ENCODE results near the gene CDYL2. TPM values are rescaled to one million over a fixed set of nuclear protein-coding genes. Genes with fewer than 3 reads are reported as not detected.

The CDYL2 gene
- total and polyA plus RNA-seq, 2 donors (not counting 3 experiments of a cell fraction or from before 2014, with no cell fraction given) = 7.1 to 71.3 TPM

- Histone ChIP-seq H3K4me1 (ENCODE audit: control insufficient read depth, extremely low read depth, insufficient read depth, low read length) (no peaks in the 10 kb centered on the region), H3K4me3 (replicated peaks in 1 of 3; ENCODE audit: insufficient read depth in 1 of 3, low read depth in 1 of 3, low read length in 3 of 3) (no peak overlapping the region), H3K9me1 (replicated peaks; ENCODE audit: control insufficient read depth, extremely low read depth, insufficient read depth, low read length) (no peaks in the 10 kb centered on the region), H4K20me1 (replicated peaks; ENCODE audit: control insufficient read depth, extremely low read depth, insufficient read depth, low read length) (peaks cover 10% of the 10 kb centered on the region), H3K4me2 (ENCODE audit: insufficient read depth, low read length) (no peak overlapping the region), H3K36me3 (ENCODE audit: control insufficient read depth in 2 of 2, extremely low read depth in 1 of 2, insufficient read depth in 2 of 2, low read length in 2 of 2) (no peaks in the 10 kb centered on the region), H3K79me2 (ENCODE audit: control insufficient read depth, insufficient read depth, low read length) (peaks cover 88% of the 10 kb centered on the region), H3K9me3 (replicated peaks; ENCODE audit: control insufficient read depth, insufficient read depth, low read length) (no peaks in the 10 kb centered on the region), H3K27ac (ENCODE audit: insufficient read depth, low read depth, low read length) (no peak overlapping the region), H3K9ac (replicated peaks; ENCODE audit: extremely low read depth, insufficient read depth, low read length) (no peak overlapping the region), H3K27me3 (ENCODE audit: control insufficient read depth in 2 of 2, insufficient read depth in 2 of 2, low read length in 2 of 2) (no peaks in the 10 kb centered on the region), H2AFZ (ENCODE audit: low read depth, low read length) (no peak overlapping the region)
- POLR2A ChIA-PET = no interaction called here
- intact Hi-C loops (cut with micrococcal nuclease) = no loop called here
- DNase-seq (ENCODE audit: low read depth, low spot score) (no peak), FAIRE-seq (no peak)
- CTCF ChIA-PET = interaction anchor here (0.7 kb wide), 1 partner anchor 82 kb away, joined by 3 read pairs; no protein-coding TSS in a partner anchor
- BruUV-seq (replicated peaks) = no TSS peak
- dilution Hi-C loops (cut with MboI; ENCODE audit: extremely low pct_ligation_motif_present, low sequenced_read_pairs) = no loop called here
- TF ChIP-seq POLR2A (IDR thresholded peaks at IDR 0.05; ENCODE audit: low read depth, low read length) (no peak), EZH2 (IDR thresholded peaks at IDR 0.05; ENCODE audit: borderline replicate concordance, low read depth, low read length, severe bottlenecking) (no peak), GATA2 (IDR thresholded peaks at IDR 0.05; ENCODE audit: insufficient read depth, insufficient read length, low read depth, low read length) (no peak), POLR2AphosphoS5 (IDR thresholded peaks at IDR 0.05; ENCODE audit: insufficient read depth, low read depth, low read length) (no peak), FOS (IDR thresholded peaks at IDR 0.05; ENCODE audit: borderline replicate concordance, insufficient read depth, low read length) (no peak), MAX (IDR thresholded peaks at IDR 0.05; ENCODE audit: insufficient read depth, insufficient read length) (no peak), MYC (IDR thresholded peaks at IDR 0.05; ENCODE audit: low read depth, low read length) (no peak), JUN (IDR thresholded peaks at IDR 0.05; ENCODE audit: borderline replicate concordance, insufficient read depth, insufficient read length, low read depth) (no peak), CTCF (IDR thresholded peaks at IDR 0.05; ENCODE audit: extremely low read depth in 1 of 2, insufficient read depth in 1 of 2, low read depth in 1 of 2, low read length in 2 of 2) (no peak)
Observed at GRCh38 chr16:80743772-80744171, 60.6 kb downstream of the CDYL2 start.
